ENCODE measurements around the gene BNC2.

GRCh38 chr9:16499892-16500291 is 370.6 kb downstream of the BNC2 start:
- TF ChIP-seq CTCF (IDR thresholded peaks at IDR 0.05) (no peak), EP300 (IDR thresholded peaks at IDR 0.05; ENCODE audit: low read depth) (no peak), POLR2AphosphoS5 (IDR thresholded peaks at IDR 0.05) (no peak), POLR2A (IDR thresholded peaks at IDR 0.05) (no peak)
